Parathyroid adenoma (tissue), 2 donors: ENCODE results near the gene ANGPTL8.

ENCODE experiments used
- H2AFZ ChIP-seq: fragments of 300-600 bp; sonication (generic); one replicate; pipeline ENCODE4 v1.7.0; 2017; ENCODE audit warnings: antibody characterized with exemption, mild to moderate bottlenecking
- H3K27ac ChIP-seq: fragments of 300-600 bp; sonication (generic); one replicate; pipeline ENCODE4 v1.7.0; 2017
- H3K27me3 ChIP-seq: fragments of 300-600 bp; sonication (generic); one replicate; pipeline ENCODE4 v1.7.0; 2017; ENCODE audit warnings: low read length; ENCODE audit not compliant: control insufficient read depth, insufficient read depth
- H3K36me3 ChIP-seq: fragments of 300-600 bp; sonication (generic); one replicate; pipeline ENCODE4 v1.7.0; 2017; ENCODE audit warnings: low read length; ENCODE audit not compliant: control insufficient read depth, insufficient read depth
- H3K4me1 ChIP-seq: fragments of 300-600 bp; sonication (generic); one replicate; pipeline ENCODE4 v1.7.0; 2017; ENCODE audit warnings: control low read depth
- H3K4me2 ChIP-seq: fragments of 300-600 bp; sonication (generic); one replicate; pipeline ENCODE4 v1.7.0; 2017; ENCODE audit warnings: low read length
- H3K4me3 ChIP-seq: fragments of 300-600 bp; sonication (generic); one replicate; pipeline ENCODE4 v1.7.0; 2017; ENCODE audit warnings: low read depth, low read length
- H3K79me2 ChIP-seq: fragments of 300-600 bp; sonication (generic); one replicate; pipeline ENCODE4 v1.7.0; 2017; ENCODE audit warnings: control low read depth
- H3K9ac ChIP-seq: fragments of 300-600 bp; sonication (generic); one replicate; pipeline ENCODE4 v1.7.0; 2017; ENCODE audit warnings: mild to moderate bottlenecking
- H3K9me3 ChIP-seq: fragments of 300-600 bp; sonication (generic); one replicate; pipeline ENCODE4 v1.7.0; 2017; ENCODE audit warnings: low read length; ENCODE audit not compliant: control insufficient read depth
- TF ChIP-seq, protein P1 (sequence below): fragments of 300-600 bp; sonication (generic); IDR thresholded peaks from one replicate; pipeline ENCODE4 v1.7.0; 2017; ENCODE audit warnings: antibody characterized with exemption, mild to moderate bottlenecking
- donor health status: primary hyperparathyroidism.

Gene ANGPTL8

DNA sequence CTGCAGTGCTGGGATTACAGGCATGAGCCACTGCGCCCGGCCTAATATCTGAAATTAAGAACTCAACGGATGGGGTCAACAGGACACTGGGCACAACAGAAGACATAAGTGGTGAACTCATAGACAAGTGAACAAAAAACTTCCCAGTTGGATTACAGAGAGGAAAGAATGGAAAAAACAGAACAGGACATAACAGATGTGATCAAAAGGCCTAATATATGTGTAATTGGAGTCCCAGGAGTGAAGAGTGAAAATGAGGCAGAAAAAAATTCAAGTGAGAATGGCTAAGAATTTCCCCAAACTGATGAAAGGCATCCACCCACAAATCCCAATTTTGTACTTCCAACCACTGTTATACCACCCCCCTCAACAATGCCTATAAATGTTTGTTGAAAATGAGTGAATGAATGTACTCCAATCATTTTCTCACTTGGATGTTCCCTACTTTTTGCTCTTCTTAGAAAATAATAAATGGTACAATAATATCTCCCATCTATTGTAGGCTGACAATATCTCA, 18.3 kb upstream of the ANGPTL8 start:
- Histone ChIP-seq H3K79me2 (no peaks in the 10 kb centered on the region), H3K27me3 (no peaks in the 10 kb centered on the region), H3K4me3 (no peak overlapping the region), H3K27ac (no peak overlapping the region), H2AFZ (no peak overlapping the region), H3K9ac (no peak overlapping the region), H3K4me2 (no peak overlapping the region), H3K4me1 (no peaks in the 10 kb centered on the region), H3K36me3 (no peaks in the 10 kb centered on the region), H3K9me3 (no peaks in the 10 kb centered on the region)
- TF ChIP-seq, protein P1, sequence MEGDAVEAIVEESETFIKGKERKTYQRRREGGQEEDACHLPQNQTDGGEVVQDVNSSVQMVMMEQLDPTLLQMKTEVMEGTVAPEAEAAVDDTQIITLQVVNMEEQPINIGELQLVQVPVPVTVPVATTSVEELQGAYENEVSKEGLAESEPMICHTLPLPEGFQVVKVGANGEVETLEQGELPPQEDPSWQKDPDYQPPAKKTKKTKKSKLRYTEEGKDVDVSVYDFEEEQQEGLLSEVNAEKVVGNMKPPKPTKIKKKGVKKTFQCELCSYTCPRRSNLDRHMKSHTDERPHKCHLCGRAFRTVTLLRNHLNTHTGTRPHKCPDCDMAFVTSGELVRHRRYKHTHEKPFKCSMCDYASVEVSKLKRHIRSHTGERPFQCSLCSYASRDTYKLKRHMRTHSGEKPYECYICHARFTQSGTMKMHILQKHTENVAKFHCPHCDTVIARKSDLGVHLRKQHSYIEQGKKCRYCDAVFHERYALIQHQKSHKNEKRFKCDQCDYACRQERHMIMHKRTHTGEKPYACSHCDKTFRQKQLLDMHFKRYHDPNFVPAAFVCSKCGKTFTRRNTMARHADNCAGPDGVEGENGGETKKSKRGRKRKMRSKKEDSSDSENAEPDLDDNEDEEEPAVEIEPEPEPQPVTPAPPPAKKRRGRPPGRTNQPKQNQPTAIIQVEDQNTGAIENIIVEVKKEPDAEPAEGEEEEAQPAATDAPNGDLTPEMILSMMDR, result no peak

DNA sequence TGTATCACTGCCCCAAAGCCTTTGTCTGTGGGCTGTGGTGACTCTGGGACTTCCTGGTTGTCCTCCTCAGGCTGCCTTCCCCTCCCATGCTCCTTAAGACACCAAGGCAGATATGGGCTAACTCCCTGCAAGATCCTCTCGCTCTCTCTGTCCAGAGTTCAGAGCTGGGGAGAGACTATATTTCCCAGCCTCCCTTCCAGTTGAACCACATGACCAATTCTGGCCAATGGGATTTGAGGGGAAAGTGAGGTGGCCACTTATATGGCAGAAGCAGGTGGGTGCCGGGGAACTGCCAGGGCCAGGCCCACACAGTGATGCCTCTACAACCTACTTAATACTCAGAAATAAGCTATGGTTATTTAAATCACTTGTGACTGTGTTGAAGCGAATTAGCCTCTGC, 16.2 kb upstream of the ANGPTL8 start:
- no peaks in the 10 kb centered on the region for H3K9me3 ChIP-seq
- H3K4me1 ChIP-seq, result no peaks in the 10 kb centered on the region
- no peaks in the 10 kb centered on the region for H3K79me2 ChIP-seq
- H3K36me3 ChIP-seq, result no peaks in the 10 kb centered on the region
- no peak overlapping the region for H3K9ac ChIP-seq
- no peak overlapping the region for H3K27ac ChIP-seq
- TF ChIP-seq, protein P1, result no peak
- no peak overlapping the region for H3K4me3 ChIP-seq
- H2AFZ ChIP-seq, result no peak overlapping the region
- no peaks in the 10 kb centered on the region for H3K27me3 ChIP-seq
- H3K4me2 ChIP-seq, result no peak overlapping the region

DNA sequence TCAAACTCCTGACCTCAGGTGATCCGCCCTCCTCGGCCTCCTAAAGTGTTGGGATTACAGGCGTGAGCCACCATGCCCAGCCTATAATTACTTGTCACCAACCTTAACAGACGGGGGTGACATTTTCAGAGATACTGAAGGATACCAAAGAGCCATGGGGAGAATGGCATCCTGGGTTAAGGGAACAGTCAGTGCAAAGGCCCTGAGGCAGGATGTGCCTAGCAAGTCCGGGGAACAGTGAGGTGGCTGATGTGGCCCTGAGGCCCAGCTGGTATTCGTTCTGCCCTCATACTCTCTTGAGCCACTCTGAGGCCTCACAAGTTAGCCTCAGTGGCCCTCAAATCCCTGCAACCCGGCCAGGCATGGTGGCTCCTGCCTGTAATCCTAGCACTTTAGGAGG, 15.0 kb upstream of the ANGPTL8 start:
- H2AFZ ChIP-seq, result no peak overlapping the region
- no peak overlapping the region for H3K4me3 ChIP-seq
- H3K27ac ChIP-seq, result no peak overlapping the region
- H3K4me1 ChIP-seq, result no peaks in the 10 kb centered on the region
- H3K9me3 ChIP-seq, result no peaks in the 10 kb centered on the region
- H3K27me3 ChIP-seq, result no peaks in the 10 kb centered on the region
- TF ChIP-seq, protein P1, result no peak
- H3K9ac ChIP-seq, result no peak overlapping the region
- H3K36me3 ChIP-seq, result no peaks in the 10 kb centered on the region
- H3K4me2 ChIP-seq, result no peak overlapping the region
- H3K79me2 ChIP-seq, result no peaks in the 10 kb centered on the region

DNA sequence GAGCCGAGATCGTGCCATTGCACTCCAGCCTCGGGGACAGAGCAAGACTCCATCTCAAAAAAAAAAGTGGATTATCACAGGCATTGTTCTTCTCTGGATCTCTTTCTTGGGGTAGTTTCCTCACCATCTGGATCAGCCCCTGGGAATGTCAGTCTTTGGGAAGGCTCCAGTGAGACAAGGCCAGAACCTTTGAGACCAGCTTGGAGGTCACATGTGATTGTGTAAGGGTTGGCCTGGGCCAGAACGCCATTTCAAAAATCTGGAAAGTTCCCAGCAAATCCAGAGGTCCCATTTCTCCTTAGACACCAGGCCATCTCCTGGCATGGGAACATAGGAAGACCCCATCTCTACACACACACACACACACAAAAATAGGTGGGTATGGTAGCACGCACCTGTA, 14.2 kb upstream of the ANGPTL8 start:
- no peak overlapping the region for H2AFZ ChIP-seq
- H3K36me3 ChIP-seq, result no peaks in the 10 kb centered on the region
- no peak overlapping the region for H3K4me3 ChIP-seq
- no peaks in the 10 kb centered on the region for H3K27me3 ChIP-seq
- H3K9me3 ChIP-seq, result no peaks in the 10 kb centered on the region
- no peaks in the 10 kb centered on the region for H3K4me1 ChIP-seq
- no peak overlapping the region for H3K27ac ChIP-seq
- TF ChIP-seq, protein P1, result no peak
- H3K79me2 ChIP-seq, result no peaks in the 10 kb centered on the region
- H3K9ac ChIP-seq, result no peak overlapping the region
- H3K4me2 ChIP-seq, result no peak overlapping the region

DNA sequence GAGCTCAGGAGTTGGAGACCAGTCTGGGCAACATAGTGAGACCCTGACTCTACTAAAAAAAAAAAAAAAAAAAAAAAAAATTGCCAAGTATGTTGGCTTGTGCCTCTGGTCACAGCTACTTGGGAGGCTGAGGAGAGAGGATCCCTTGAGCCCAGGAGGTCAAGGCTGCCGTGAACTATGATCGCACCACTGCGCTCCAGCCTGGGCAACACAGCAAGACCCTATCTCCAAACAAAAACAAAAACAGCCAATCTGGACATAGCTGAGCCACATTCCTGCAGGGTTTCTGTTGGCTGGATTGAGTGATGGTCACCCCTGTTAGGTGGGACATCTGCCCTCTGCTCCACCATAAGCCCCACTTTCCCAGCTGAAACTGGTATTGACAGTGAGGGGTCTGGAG, 13.6 kb upstream of the ANGPTL8 start:
- no peaks in the 10 kb centered on the region for H3K27me3 ChIP-seq
- H3K9ac ChIP-seq, result no peak overlapping the region
- no peaks in the 10 kb centered on the region for H3K4me1 ChIP-seq
- no peak overlapping the region for H2AFZ ChIP-seq
- no peaks in the 10 kb centered on the region for H3K79me2 ChIP-seq
- no peak overlapping the region for H3K27ac ChIP-seq
- no peak overlapping the region for H3K4me2 ChIP-seq
- no peaks in the 10 kb centered on the region for H3K9me3 ChIP-seq
- no peak overlapping the region for H3K4me3 ChIP-seq
- no peaks in the 10 kb centered on the region for H3K36me3 ChIP-seq
- TF ChIP-seq, protein P1, result no peak
